Limb (tissue), 2 donors: ENCODE measurements around the gene LRRN3.
"Not testable (repeated sequence)": the region's sequence is repeated elsewhere in the genome, so short reads cannot be mapped to it uniquely, and the experiment has no call there.

ENCODE experiments used
- DNase-seq, 2 donors: peaks; one replicate each; pipeline ENCODE4 v3.0.0-alpha.2; 2016; ENCODE audit errors: extremely low spot score in 2 of 2

Gene LRRN3

DNA sequence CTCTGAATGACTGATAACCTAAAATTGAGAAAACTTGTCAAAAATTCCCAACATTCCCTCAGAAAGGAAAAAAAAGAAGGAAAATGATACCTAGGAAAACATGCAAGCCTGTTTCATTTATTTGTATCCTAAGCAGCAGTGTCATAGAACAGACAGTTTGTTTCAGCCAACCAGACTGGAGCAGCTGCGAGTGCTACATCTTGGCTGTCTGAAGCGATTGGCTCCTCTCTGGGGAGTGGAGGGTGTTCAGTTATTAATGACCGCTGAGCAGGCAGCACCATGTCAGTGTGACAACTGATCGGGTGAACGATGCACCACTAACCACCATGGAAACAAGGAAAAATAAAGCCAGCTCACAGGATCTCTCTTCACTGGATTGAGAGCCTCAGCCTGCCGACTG, at the start of gene LRRN3:
Gene LRRN3, plus strand, starts transcription at position 282 of the 400 bp plus-strand sequence. CDS start 31,646 bp downstream, outside the sequence.
- DNase-seq, result peak; percentile 70 to 71

DNA sequence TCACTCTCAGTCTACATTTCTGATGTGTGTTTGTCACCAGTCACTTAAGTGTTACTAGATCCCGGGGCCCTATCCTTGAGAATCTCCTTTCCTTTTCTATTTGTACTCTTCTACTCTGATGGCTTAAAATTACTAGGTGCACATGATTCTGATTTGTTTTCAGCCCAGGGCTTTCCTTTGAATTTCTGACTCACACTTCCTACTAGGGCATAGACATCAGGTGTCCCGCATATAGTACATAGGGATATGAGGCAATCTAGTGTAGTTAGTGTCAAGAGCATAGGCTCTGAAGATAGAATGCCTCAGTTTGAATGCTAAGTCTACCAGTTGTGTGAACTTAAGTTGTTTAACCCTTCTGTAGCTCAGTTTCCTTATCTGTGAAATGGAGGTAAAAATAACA, 49.4 kb upstream of the LRRN3 start:
- DNase-seq, result no peak

DNA sequence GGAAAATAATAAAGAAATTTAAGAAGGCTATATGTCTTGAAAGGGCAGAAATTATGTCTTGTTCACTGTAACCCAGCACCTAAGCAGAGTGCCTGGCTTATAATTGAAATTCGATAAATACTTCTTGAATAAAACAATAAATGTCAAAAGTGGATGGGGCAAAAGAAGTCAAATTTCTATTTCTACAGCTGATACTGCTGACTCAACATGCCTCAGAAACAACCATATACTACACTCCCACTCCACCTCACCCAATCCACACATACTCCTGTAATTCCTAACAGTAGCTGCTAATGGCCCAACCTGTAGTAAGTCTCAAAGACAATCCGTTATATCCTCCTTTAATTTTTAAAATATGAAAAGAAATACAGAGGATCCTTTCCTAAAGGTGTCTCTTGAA, 48.1 kb upstream of the LRRN3 start:
- DNase-seq, result no peak

DNA sequence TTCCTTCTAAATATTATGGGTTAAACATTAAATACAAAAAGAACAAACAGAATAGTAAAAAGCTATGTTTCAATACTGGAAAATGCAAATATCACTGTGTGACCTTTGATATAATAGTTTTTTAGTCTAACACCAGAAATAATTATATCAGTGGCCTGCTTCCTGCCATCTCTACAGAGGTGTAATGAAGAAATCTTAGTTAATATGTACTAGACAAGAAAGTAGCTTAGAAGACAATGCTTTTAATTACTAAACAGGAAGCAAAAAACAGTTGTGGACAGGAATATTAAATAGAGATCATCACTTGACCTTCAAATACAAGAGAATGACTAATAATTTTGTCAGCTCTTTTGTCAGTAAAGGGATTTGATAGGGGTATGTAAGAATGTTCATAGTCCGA, 47.4 kb upstream of the LRRN3 start:
- no peak for DNase-seq

DNA sequence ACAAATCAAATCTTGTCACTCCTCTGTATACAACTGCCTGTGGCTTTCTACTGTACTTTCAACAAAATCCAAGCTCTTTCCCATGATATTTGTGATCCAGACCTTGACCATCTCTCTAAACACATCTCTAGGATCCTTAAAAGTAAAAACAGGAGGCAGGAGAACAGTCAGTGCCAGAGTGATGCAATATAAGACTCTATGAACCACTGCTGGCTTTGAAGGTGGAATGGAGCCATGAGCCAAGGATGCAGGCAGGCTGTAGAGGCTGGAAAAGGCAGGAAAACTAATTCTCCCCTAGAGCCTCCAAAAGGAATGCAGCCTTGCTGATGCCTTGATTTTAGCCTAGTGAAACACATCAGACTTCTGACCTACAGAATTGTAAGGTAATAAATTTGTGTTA, 45.5 kb upstream of the LRRN3 start:
- peak in 1 of 2 donors; percentile 41 for DNase-seq

DNA sequence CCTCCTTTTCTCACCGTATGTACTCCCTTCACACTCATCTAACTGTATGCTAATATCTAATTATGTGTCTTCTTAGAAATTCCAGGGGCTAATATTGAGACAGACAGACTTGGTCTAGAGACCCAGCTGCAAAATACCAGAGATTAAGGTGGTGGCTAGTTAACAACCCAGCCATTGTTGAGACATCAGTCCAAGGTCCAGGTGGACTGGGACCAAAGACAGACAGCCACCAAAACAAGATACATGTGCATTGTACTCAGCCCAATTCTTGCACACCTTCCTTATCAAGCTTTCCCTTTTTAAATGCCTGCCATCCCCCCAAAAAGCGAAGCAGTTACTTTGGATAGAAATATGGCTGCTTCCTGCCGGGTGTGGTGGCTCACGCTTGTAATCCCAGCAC, 43.3 kb upstream of the LRRN3 start:
- no peak for DNase-seq

DNA sequence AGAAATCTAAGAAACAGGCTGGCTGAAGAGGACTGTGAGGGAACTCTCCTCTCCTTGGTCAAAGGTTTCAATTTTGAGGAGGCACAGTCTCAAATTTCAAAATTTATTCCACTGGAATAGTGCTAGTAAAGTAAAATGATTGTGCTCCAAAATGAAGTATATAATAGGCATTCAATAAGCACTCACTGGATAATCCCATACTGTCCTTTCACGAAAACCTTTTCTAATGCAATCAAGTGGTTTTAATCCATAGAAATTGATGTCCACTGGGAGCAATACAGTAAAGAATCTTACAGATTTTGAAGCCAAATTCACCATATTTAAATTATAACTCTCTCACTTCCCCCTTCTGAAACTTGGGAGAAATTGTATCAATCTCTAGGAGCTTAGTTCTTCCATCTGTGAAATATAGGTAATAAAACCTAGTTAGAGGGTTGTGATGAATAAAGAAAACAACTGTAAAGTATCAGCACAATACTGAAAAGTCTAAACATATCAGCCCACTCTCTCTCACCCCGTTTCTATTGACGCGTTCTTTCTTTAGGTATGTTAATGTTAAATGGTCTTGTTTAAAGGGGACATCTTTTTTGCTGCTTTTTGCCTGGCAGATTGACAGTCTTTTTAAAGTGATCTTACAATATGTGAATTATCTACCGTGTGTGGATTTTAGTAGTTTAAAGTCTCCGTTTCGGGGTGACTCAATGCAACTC, 40.8 kb upstream of the LRRN3 start:
- DNase-seq, result no peak

DNA sequence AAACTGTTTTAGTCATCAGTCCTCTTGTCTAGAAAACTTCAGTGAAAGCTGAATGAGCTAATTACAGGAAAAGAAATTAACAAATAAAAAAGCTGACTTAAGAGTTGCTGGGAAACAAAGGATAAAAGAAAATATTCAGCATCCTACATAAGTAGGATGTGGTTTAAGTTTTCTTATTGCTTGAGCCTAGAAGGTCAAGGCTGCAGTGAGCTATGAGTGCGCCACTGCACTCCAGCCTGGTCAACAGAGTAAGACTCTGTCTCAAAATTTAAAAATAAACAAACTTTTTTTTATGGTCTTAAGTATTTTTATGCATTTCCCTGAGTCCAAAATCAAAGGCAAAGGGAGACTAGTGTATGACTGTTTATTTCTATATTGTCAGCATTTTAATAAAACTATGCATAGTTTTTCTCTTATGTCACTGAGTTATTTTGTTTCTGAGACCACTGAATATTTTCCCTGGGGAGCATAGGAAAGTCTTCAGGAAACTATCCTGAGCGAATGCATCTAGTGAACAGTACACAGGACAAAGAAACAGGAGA, 40.0 kb upstream of the LRRN3 start:
- no peak for DNase-seq

DNA sequence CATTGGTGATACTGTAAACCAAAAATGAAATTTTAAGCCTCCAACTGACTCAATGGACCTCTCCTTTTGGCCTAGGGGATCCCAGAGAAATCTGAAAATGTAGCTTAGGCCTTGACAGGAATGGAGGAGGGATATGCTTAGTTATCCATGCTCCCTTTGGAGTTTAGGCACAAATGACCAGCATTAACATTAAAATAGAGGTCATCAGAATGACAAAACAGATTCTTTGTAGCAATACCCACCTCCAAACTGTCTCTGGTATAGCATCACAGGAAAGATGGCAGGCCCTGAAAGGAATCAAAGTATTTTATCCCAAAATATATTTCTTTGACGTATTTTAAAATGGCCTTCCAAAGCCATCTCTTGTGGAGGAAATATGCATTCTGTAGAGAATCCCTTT, 39.1 kb upstream of the LRRN3 start:
- no peak for DNase-seq

DNA sequence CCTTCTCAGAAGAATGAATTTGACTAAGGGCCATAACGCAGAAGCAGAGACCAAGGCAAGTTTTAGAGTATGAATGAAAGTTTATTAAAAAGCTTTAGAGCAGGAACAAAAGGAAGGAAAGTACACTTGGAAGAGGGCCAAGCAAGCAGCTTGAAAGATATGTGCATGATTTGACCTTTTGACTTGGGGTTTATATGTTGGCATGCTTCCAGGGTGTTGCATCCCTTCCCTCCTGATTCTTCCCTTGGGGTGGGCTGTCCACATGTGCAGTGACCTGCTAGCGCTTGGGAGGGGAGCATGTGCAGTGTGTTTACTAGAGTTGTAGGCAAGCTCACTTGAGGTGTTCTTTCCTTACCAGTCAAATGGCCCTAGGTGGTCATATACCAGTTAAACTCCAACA, 37.9 kb upstream of the LRRN3 start:
- no peak for DNase-seq

DNA sequence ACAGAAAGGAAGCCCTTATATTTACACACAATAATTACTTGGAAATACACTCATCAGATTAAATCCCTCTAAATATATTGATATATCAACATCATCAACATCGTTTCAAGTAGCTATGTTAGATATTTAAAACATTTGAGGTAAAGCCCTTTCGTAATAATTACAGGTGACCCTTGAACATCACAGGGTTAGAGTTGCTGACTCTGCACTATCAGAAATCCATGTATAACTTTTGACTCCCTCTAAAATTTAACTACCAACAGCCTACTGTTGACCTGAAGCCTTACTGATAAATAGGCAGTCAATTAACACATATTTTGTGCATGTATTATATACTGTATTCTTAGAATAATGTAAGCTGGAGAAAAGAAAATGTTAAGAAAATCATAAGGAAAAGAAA, 34.6 kb upstream of the LRRN3 start:
- DNase-seq, result no peak

DNA sequence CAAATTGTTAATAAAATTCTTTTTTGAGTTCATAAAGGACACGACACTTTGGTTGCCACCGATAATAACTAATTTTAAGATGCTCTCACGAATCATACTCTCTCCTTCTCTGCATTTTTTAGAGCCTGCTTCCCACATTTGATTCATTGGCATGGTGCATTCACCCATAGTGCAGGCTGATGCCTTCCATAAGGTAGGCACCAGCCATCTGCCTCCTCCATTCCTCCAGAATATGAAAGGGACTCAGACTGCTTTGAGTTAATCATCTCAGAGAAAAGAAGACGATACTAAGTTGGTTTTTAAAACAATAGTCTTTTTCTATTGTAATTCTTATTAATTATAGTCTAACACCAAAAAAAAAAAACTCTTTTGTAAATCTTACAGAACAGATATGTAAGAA, 33.9 kb upstream of the LRRN3 start:
- no peak for DNase-seq

DNA sequence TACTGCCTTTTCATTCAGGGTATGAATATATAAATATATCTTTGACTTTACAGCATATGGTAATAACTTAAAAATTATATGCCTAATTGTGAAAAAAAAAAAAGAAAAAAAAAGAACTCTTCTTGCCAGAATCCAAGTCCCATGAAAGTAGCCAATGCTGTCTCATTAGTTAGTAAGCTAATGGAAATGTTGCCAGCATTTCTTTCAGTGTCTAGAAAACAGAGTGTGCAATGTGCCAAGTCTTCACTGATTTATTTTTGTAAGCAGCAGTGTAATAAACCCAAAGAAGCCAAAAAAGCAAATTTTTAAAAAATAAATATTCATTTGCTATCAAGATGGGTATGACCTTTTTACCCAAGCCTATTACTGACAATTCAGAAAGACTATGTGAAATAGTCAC, 31.1 kb upstream of the LRRN3 start:
- no peak for DNase-seq

DNA sequence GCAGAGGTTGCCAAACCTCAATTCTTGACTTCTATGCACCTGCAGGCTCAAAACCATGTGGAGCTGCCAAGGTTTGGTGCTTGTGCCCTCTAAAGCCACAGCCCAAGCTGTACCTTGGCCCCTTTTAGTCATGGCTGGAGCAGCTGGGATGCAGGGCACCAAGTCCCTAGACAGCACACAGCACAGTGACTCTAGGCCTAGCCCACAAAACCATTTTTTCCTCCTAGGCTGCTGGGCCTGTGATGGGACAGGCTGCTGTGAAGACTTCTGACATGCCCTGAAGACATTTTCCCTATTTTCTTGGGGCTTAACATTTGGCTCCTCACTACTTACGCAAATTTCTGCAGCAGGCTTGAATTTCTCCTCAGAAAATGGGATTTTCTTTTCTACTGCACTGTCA, 27.8 kb upstream of the LRRN3 start:
- DNase-seq, result no peak

DNA sequence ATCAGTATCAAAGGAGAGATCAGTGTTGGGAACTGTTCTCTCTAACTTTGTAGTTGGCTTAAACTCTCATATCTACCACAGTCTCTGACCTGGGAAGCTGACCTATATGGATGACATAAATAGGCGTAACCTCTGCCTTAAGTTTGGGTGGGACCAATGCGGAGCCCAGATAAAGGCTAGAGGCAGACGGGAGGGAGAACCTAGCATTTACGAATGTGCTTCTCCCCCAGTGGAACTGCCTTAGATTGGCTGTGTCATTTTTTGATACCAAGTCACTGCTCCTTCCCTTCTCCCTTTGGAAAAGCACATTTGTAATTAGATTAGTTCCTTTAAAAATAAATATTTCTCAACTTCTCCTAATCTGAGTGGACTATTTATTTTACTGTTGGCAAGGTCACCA, 23.7 kb upstream of the LRRN3 start:
- DNase-seq, result no peak

DNA sequence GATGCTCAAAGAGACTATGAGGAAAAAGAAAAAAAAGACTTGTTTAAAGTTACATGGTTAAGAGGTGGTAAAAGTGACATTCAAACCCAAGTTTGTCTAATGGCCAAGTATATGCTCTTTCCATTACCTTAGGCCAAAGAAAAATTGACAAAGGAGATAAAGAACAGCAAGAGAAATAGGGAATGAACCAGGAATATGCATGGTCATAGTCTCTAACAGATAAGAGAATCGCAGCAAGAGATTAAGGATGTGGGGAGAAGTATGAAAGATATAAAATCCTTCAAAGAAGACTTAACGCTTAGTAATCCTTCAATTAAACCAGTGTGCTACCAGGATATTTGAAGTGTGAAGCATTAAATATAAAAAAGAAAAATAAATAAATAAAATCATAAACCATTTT, 23.2 kb upstream of the LRRN3 start:
- DNase-seq, result no peak

DNA sequence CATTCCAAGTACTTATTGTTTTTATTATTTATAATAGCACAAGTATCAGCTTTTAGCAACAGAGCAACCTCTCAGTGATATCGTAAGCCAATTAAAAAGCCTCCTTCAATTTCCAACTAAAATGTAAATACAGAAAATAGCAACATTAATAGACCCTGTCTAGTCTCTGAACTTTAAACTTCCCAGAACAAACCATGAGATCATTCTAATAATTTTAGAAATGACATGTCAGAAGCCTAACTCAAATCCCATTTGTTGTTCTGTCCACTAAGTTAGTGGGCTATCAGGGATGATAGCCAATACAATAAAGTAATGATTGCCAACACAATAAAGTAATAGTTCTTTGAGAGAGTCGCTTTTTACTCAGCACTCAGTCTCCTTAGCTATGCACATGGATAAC, 22.3 kb upstream of the LRRN3 start:
- no peak for DNase-seq

DNA sequence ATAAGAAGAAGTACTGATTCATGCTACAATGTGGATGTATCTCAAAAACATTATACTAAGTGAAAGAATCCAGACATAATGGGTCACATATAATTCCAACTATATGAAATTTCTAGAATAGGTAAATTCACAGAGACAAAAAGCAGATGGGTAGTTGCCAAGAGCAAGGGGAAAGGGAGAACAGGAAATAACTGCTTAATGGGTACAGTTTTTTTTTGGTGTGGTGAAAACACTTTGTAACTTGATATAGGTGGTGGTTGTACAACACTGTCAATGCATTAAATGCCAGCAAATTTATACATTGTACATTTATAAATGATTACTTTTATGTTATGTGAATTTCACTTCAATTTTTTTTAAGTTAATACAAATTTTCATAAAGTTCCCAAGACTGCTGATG, 19.4 kb upstream of the LRRN3 start:
- no peak for DNase-seq

DNA sequence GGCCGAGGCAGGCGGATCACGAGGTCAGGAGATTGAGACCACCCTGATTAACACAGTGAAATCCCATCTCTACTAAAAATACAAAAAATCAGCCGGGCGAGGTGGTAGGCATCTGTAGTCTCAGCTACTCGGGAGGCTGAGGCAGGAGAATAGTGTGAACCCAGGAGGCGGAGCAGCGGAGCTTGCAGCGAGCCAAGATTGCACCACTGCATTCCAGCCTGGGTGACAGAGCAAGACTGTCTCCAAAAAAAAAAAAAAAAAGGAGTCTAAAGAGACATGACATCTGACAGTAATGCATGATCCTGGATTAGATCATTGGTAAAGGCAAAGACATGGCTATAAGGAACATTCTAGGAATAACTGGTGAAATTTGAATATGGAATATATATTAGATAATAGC, 18.3 kb upstream of the LRRN3 start:
- not testable (repeated sequence) for DNase-seq

DNA sequence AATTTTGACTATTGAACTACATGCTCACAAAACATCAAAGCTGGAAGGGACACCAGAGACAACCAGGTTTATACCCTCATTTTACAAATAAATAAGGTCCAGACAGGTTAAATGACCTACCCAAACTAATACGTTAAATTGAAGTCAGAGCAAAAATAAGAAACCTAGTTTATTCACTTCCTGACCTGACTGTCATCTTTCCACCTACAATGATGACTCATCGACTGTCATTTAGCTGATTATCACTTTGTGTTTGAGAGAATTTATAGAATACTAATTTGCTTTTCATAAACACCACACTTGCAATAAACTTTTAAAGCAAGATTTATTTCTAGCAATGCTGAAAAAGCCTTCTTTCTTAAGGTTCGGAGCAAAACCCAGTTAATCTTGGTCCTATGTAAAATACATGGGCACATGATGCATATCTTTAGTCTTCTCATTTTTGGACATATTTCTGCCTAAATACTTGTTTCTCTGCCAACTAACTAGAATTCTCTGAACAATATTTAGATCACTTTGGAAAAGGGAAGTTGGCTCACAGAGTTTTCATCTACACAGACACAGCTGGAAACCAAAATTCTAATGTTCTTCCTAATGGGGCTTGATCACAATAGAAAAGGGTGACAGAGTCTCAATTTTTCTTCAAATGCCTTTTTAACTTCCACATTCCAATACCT, 16.7 kb upstream of the LRRN3 start:
- DNase-seq, result no peak

DNA sequence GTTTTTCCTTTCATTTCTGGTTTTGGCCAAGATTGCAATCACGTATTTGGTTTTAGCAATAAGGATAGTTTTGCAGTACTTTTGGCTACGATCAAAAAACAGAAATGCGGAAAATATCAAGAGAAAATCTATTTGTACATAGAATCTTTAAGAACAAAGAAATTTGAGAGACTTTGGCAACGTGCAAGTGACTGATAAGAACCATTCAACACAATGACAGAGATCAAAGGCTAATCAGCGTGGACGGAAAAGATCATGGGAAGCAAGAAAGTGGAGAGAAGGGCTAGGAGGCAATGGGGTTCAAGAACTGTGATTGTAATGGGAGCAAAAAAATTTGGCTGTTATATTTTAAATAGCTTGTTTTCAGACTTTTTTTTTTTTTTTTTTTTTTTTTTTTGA, 16.2 kb upstream of the LRRN3 start:
- no peak for DNase-seq

DNA sequence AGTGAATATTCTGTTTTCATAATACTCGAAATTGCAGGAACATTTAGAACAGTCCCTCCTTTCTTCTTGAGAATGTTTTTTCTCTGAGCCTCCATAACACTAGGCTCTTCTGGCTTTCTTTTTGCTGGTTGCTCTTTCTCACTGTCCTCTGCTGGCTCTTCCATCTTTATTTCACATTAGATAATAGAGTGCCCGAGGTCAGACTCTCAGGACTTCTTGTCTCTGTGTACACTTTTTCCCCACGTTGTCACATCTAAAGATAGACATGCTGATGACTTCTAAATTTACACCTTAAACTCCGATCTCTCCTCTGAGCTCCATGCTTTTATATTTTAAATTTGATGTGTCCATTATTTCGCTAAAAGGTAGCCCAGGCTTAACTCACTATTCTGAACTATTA, 15.4 kb upstream of the LRRN3 start:
- no peak for DNase-seq

DNA sequence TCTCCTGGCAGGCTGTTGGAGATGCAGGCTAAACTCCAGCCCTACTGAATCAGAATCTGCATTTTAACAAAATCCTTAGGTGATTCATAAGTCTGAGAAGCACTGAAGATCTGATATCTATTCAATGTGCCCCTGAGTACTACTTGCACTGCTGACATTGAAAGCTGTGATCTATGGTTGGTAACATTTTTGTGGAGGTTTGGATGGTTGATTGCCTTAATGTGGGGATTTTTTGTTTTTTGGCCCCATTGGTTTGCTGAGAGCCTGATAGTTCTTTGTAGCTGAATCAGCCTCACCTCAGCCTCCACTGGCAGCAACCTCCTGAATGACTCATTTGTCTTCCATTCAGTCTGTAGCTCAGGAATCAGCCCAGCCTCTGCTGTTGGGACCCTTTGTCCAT, 14.7 kb upstream of the LRRN3 start:
- no peak for DNase-seq
